ENCODE measurements around the gene MRPL27.

The MRPL27 gene

GRCh38 chr17:50361561-50362480, 11.2 kb downstream of the MRPL27 start:
- in situ Hi-C loops (cut with HindIII; ENCODE audit: low sequenced_read_pairs): no loop called here

- in situ Hi-C loops (cut with HindIII; ENCODE audit: low sequenced_read_pairs): no loop called here
Measured at GRCh38 chr17:50360486-50361115, 12.4 kb downstream of the MRPL27 start.

- in situ Hi-C loops (cut with HindIII; ENCODE audit: low sequenced_read_pairs): no loop called here
Measured at GRCh38 chr17:50359998-50360461, 13.0 kb downstream of the MRPL27 start.

- in situ Hi-C loops (cut with HindIII; ENCODE audit: low sequenced_read_pairs): no loop called here
Measured at GRCh38 chr17:50359005-50359699, 13.8 kb downstream of the MRPL27 start.

GRCh38 chr17:50358177-50358576, 14.8 kb downstream of the MRPL27 start:
- in situ Hi-C loops (cut with HindIII; ENCODE audit: low sequenced_read_pairs): no loop called here

- in situ Hi-C loops (cut with HindIII; ENCODE audit: low sequenced_read_pairs): no loop called here
Measured at GRCh38 chr17:50356892-50357510, 16.0 kb downstream of the MRPL27 start.

- in situ Hi-C loops (cut with HindIII; ENCODE audit: low sequenced_read_pairs): no loop called here
Measured at GRCh38 chr17:50356418-50356817, 16.6 kb downstream of the MRPL27 start.

GRCh38 chr17:50355701-50356341, 17.2 kb downstream of the MRPL27 start:
- in situ Hi-C loops (cut with HindIII; ENCODE audit: low sequenced_read_pairs): no loop called here

GRCh38 chr17:50355336-50355700, 17.7 kb downstream of the MRPL27 start:
- in situ Hi-C loops (cut with HindIII; ENCODE audit: low sequenced_read_pairs): no loop called here

GRCh38 chr17:50354776-50355175, 18.2 kb downstream of the MRPL27 start:
- in situ Hi-C loops (cut with HindIII; ENCODE audit: low sequenced_read_pairs): no loop called here

- in situ Hi-C loops (cut with HindIII; ENCODE audit: low sequenced_read_pairs): no loop called here
Measured at GRCh38 chr17:50354198-50354597, 18.8 kb downstream of the MRPL27 start.

GRCh38 chr17:50353600-50354195, 19.3 kb downstream of the MRPL27 start:
- in situ Hi-C loops (cut with HindIII; ENCODE audit: low sequenced_read_pairs): no loop called here

- in situ Hi-C loops (cut with HindIII; ENCODE audit: low sequenced_read_pairs): no loop called here
Measured at GRCh38 chr17:50352693-50353599, 20.0 kb downstream of the MRPL27 start.

GRCh38 chr17:50352072-50352692, 20.8 kb downstream of the MRPL27 start:
- in situ Hi-C loops (cut with HindIII; ENCODE audit: low sequenced_read_pairs): no loop called here

- in situ Hi-C loops (cut with HindIII; ENCODE audit: low sequenced_read_pairs): no loop called here
Measured at GRCh38 chr17:50350733-50351132, 22.3 kb downstream of the MRPL27 start.

- in situ Hi-C loops (cut with HindIII; ENCODE audit: low sequenced_read_pairs): loop anchor here (5.0 to 25.0 kb wide), 2 partner anchors 48 to 437 kb away; partner anchors contain the start of gene LRRC59
Measured at GRCh38 chr17:50349243-50349600, 23.8 kb downstream of the MRPL27 start.

GRCh38 chr17:50348522-50349242, 24.3 kb downstream of the MRPL27 start:
- in situ Hi-C loops (cut with HindIII; ENCODE audit: low sequenced_read_pairs): loop anchor here (5.0 to 25.0 kb wide), 2 partner anchors 49 to 436 kb away; partner anchors contain the start of gene LRRC59

GRCh38 chr17:50347894-50348291, 25.1 kb downstream of the MRPL27 start:
- in situ Hi-C loops (cut with HindIII; ENCODE audit: low sequenced_read_pairs): loop anchor here (5.0 to 25.0 kb wide), 2 partner anchors 49 to 436 kb away; partner anchors contain the start of gene LRRC59

Measured in endothelial cell of hepatic sinusoid (primary cell).